HEK293 (cell line): Measurements from ENCODE around the gene DPM1.

ENCODE experiments used
- CTCF ChIP-seq: fragments of 450-650 bp; formaldehyde crosslinking; IDR thresholded peaks from 2 replicates; pipeline ENCODE4 v1.5.1; 2016; ENCODE audit warnings: missing biosample characterization, missing genetic modification characterization
- KLF1 ChIP-seq: fragments of 450-650 bp; formaldehyde crosslinking; IDR thresholded peaks from 2 replicates; pipeline ENCODE4 v1.5.1; 2016; ENCODE audit warnings: missing biosample characterization, missing genetic modification characterization
- PBX3 ChIP-seq: sonication (generic); formaldehyde crosslinking; IDR thresholded peaks from 2 replicates; pipeline ENCODE4 v1.8.1; 2022; ENCODE audit warnings: mild to moderate bottlenecking, moderate library complexity, missing genetic modification reagents
- ZNF324 ChIP-seq: fragments of 450-650 bp; formaldehyde crosslinking; IDR thresholded peaks from 2 replicates; pipeline ENCODE4 v1.5.1; 2016; ENCODE audit warnings: missing biosample characterization, missing genetic modification characterization
- ZNF560 ChIP-seq: fragments of 450-650 bp; formaldehyde crosslinking; IDR thresholded peaks from 2 replicates; pipeline ENCODE4 v1.5.1; 2017; ENCODE audit warnings: missing biosample characterization, missing genetic modification characterization, borderline replicate concordance
- ZNF670 ChIP-seq: fragments of 450-650 bp; formaldehyde crosslinking; IDR thresholded peaks from 2 replicates; pipeline ENCODE4 v1.5.1; 2016; ENCODE audit warnings: missing biosample characterization, missing genetic modification characterization, low read depth
- ZNF76 ChIP-seq: fragments of 450-650 bp; formaldehyde crosslinking; IDR thresholded peaks from 2 replicates; pipeline ENCODE4; 2016; ENCODE audit warnings: low read depth, missing biosample characterization, missing genetic modification characterization, borderline replicate concordance

DNA sequence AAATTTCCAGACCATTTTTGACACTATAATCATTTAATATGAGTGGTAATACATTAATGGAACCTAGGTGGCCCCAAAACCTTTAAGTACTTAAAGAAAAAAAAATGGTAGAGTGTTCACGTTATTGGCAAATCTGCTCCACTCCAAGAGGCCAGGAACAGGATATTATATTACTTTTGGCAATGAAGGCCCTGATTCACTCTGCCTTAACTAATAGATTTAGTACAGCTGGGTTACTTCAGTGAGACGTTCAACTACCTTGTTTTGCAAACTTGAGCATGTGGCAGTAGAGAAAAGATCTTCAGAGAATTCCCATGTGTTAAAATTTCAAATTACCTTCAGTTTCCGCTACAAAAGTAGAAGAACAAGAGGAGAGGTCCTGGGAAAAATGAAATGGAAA lies 39.9 kb downstream of the DPM1 start:
- no peak for TF ChIP-seq CTCF
- no peak for TF ChIP-seq ZNF324
- TF ChIP-seq PBX3 (CRISPR knock-in tag) = no peak
- TF ChIP-seq KLF1 (tag by site-specific recombination) = no peak
- TF ChIP-seq ZNF670 (tag by site-specific recombination) = no peak
- TF ChIP-seq ZNF76 (tag by site-specific recombination) = no peak
- no peak for TF ChIP-seq ZNF560 (tag by site-specific recombination)
